ENCODE data around the gene PPARG. TPM values are rescaled to one million over a fixed set of nuclear protein-coding genes. Genes with fewer than 3 reads are reported as not detected.

The PPARG gene
- total and polyA plus RNA-seq, 2 of the 13 experiments (the other 11 are each of a cell fraction or from before 2014, with no cell fraction given), result 13.9 to 58.3 TPM

- peak; percentile 89 for TF ChIP-seq FOXA3 (CRISPR knock-in tag; IDR thresholded peaks at IDR 0.05)
- TF ChIP-seq SIX1 (CRISPR knock-in tag; IDR thresholded peaks at IDR 0.05; ENCODE audit: borderline replicate concordance), result peak; percentile 65; the same call in 1 of the 2 replicates
- no peak for TF ChIP-seq ZSCAN29 (CRISPR knock-in tag; conservative IDR thresholded peaks at IDR 0.05)
- TF ChIP-seq HMG20A (CRISPR knock-in tag; IDR thresholded peaks at IDR 0.05; ENCODE audit: borderline replicate concordance), result peak; percentile 74; the same call in 1 of the 2 replicates
- TF ChIP-seq SKI (IDR thresholded peaks at IDR 0.05; ENCODE audit: partially characterized antibody), result peak; percentile 26
- TF ChIP-seq ZNF839 (CRISPR knock-in tag; IDR thresholded peaks at IDR 0.05; ENCODE audit: borderline replicate concordance), result no peak
- TF ChIP-seq ZNF576 (CRISPR knock-in tag; IDR thresholded peaks at IDR 0.05), result no peak
- peak; percentile 66 for TF ChIP-seq ONECUT2 (CRISPR knock-in tag; IDR thresholded peaks at IDR 0.05)
- TF ChIP-seq SRF (IDR thresholded peaks at IDR 0.05; ENCODE audit: low read depth, low read length), result no peak
- TF ChIP-seq RXRB (CRISPR knock-in tag; IDR thresholded peaks at IDR 0.05; ENCODE audit: borderline replicate concordance), result peak; percentile 69; the same call in 1 of the 2 replicates
- 0 out of 2 replicates have a peak, but pooled peaks have one; percentile 37 for TF ChIP-seq ZNF317 (CRISPR knock-in tag; IDR thresholded peaks at IDR 0.05)
- no peak for TF ChIP-seq HOXA7 (CRISPR knock-in tag; IDR thresholded peaks at IDR 0.05)
- TF ChIP-seq ATF4 (CRISPR knock-in tag; IDR thresholded peaks at IDR 0.05), result peak in 1 of 2 experiments; percentile 55; a peak in 1 of 4 replicates
- peak; percentile 84 for TF ChIP-seq SMARCC2 (IDR thresholded peaks at IDR 0.05)
- TF ChIP-seq FOXP4 (CRISPR knock-in tag; IDR thresholded peaks at IDR 0.05), result peak; percentile 88
- peak; percentile 82 for TF ChIP-seq NFKBIZ (CRISPR knock-in tag; IDR thresholded peaks at IDR 0.05)
- TF ChIP-seq MBD4 (IDR thresholded peaks at IDR 0.05; ENCODE audit: borderline replicate concordance, low read length), result peak; percentile 69; the same call in 1 of the 2 replicates
These were observed 120.3 kb downstream of the PPARG start (continued) for GRCh38 chr3:12408984-12409683.

Measured in HepG2 (cell line).